ENCODE results near the gene ZMYND8. TPM values are rescaled to one million over a fixed set of nuclear protein-coding genes. Genes with fewer than 3 reads are reported as not detected.

The ZMYND8 gene
- total RNA-seq, 1 experiment from 2014 or later: 107 TPM

- peaks cover 65% of the 10 kb centered on the region for H3F3A ChIP-seq (ENCODE audit: insufficient read depth, low read depth)
- H3K36me3 ChIP-seq (ENCODE audit: low read depth): peaks cover 1% of the 10 kb centered on the region
- H3K4me3 ChIP-seq: peak overlapping the region; percentile 52; the same call in 1 of the 2 replicates
- H3K4me1 ChIP-seq (replicated peaks; ENCODE audit: insufficient read depth): peaks cover 68% of the 10 kb centered on the region
- no peaks in the 10 kb centered on the region for H4K20me1 ChIP-seq (ENCODE audit: insufficient read depth)
- no peaks in the 10 kb centered on the region for H3K27me3 ChIP-seq (ENCODE audit: insufficient read depth, low read depth)
- intact Hi-C loops (cut with micrococcal nuclease; ENCODE audit: unreplicated experiment): loop anchor here (1.0 kb wide), 4 partner anchors 25 to 85 kb away; no protein-coding TSS in a partner anchor
- no peaks in the 10 kb centered on the region for H3K9me3 ChIP-seq (ENCODE audit: insufficient read depth, low read depth)
- no peak overlapping the region for H2AFZ ChIP-seq
- peaks cover 21% of the 10 kb centered on the region for H3K79me2 ChIP-seq (ENCODE audit: low read depth)
- H3K4me2 ChIP-seq: peak overlapping the region; percentile 96
- peak overlapping the region; percentile 99 for H3K27ac ChIP-seq
- DNase-seq: no peak
- TSS peak; percentile 2 for BruUV-seq (replicated peaks)
- no peaks in the 10 kb centered on the region for H3K9me2 ChIP-seq (ENCODE audit: insufficient read depth)
- ChIA-PET POLR2A (ENCODE audit: unreplicated experiment) (interaction anchor here (0.6 to 1.2 kb wide), 9 partner anchors 20 to 1424 kb away, joined by 3 to 25 read pairs (median 7); no protein-coding TSS in a partner anchor), CTCF (interaction anchor here (0.7 to 1.8 kb wide), 4 partner anchors 24 to 85 kb away, joined by 3 to 8 read pairs (median 5); no protein-coding TSS in a partner anchor)
- TF ChIP-seq CTCF (conservative IDR thresholded peaks at IDR 0.05): no peak
- TF ChIP-seq EZH2 (IDR thresholded peaks at IDR 0.05; ENCODE audit: low read depth): no peak
Measured at GRCh38 chr20:47359530-47360296, 3.2 kb upstream of the ZMYND8 start.

GRCh38 chr20:47358672-47359529 lies 2.4 kb upstream of the ZMYND8 start:
- ChIA-PET POLR2A (ENCODE audit: unreplicated experiment) (interaction anchor here (0.6 to 1.2 kb wide), 16 partner anchors 14 to 1424 kb away, joined by 3 to 25 read pairs (median 7); no protein-coding TSS in a partner anchor), CTCF (interaction anchor here (0.6 to 1.8 kb wide), 3 partner anchors 24 to 251 kb away, joined by 4 to 8 read pairs (median 4); no protein-coding TSS in a partner anchor)
- DNase-seq: peak; percentile 92 to 100
- no peaks in the 10 kb centered on the region for H4K20me1 ChIP-seq (ENCODE audit: insufficient read depth)
- H3K27me3 ChIP-seq (ENCODE audit: insufficient read depth, low read depth): no peaks in the 10 kb centered on the region
- H3K36me3 ChIP-seq (ENCODE audit: low read depth): peaks cover 9% of the 10 kb centered on the region
- no peak overlapping the region; the same call in 1 of the 2 replicates for H2AFZ ChIP-seq
- H3K4me2 ChIP-seq: peak overlapping the region; percentile 96
- BruUV-seq (replicated peaks): TSS peak; percentile 15
- H3K4me1 ChIP-seq (replicated peaks; ENCODE audit: insufficient read depth): peaks cover 76% of the 10 kb centered on the region
- intact Hi-C loops (cut with micrococcal nuclease; ENCODE audit: unreplicated experiment): loop anchor here (1.0 kb wide), 4 partner anchors 25 to 85 kb away; no protein-coding TSS in a partner anchor
- peaks cover 65% of the 10 kb centered on the region for H3F3A ChIP-seq (ENCODE audit: insufficient read depth, low read depth)
- no peak for TF ChIP-seq EZH2 (IDR thresholded peaks at IDR 0.05; ENCODE audit: low read depth)
- no peak for TF ChIP-seq CTCF (conservative IDR thresholded peaks at IDR 0.05)
- no peaks in the 10 kb centered on the region for H3K9me2 ChIP-seq (ENCODE audit: insufficient read depth)
- peaks cover 29% of the 10 kb centered on the region for H3K79me2 ChIP-seq (ENCODE audit: low read depth)
- H3K4me3 ChIP-seq: peak overlapping the region; percentile 60
- peak overlapping the region; percentile 99 for H3K27ac ChIP-seq
- no peaks in the 10 kb centered on the region for H3K9me3 ChIP-seq (ENCODE audit: insufficient read depth, low read depth)
